SK-MEL-5 (cell line): ENCODE measurements around the gene RCSD1. TPM values are rescaled to one million over a fixed set of nuclear protein-coding genes. Genes with fewer than 3 reads are reported as not detected.

ENCODE experiments used
- DNase-seq: peaks from one replicate; pipeline ENCODE4 v3.0.0-alpha.2; 2016; ENCODE audit warnings: low read depth, low spot score
- in situ Hi-C: cut with HindIII; loops from 2 replicates; pipeline ENCODE4 v1.10.0; 2016; ENCODE audit warnings: low sequenced_read_pairs, high pct_unique_total_duplicates, low pct_unique_long_range_greater_than_20kb
- total RNA-seq: library from RNA; depleted of rRNA; stranded (reverse); fragments of >200 nt; shearing (Covaris generic); gene quantifications from 2 replicates; pipeline ENCODE4 v1.2.3, GENCODE V29; 2014

The RCSD1 gene
- total RNA-seq, 1 experiment from 2014 or later, result not detected

GRCh38 chr1:167674156-167674555, 44.1 kb downstream of the RCSD1 start:
- DNase-seq, result no peak
- in situ Hi-C loops, result no loop called here

- in situ Hi-C loops, result no loop called here
- DNase-seq, result no peak
Observed at GRCh38 chr1:167675440-167675839, 45.4 kb downstream of the RCSD1 start.

DNA sequence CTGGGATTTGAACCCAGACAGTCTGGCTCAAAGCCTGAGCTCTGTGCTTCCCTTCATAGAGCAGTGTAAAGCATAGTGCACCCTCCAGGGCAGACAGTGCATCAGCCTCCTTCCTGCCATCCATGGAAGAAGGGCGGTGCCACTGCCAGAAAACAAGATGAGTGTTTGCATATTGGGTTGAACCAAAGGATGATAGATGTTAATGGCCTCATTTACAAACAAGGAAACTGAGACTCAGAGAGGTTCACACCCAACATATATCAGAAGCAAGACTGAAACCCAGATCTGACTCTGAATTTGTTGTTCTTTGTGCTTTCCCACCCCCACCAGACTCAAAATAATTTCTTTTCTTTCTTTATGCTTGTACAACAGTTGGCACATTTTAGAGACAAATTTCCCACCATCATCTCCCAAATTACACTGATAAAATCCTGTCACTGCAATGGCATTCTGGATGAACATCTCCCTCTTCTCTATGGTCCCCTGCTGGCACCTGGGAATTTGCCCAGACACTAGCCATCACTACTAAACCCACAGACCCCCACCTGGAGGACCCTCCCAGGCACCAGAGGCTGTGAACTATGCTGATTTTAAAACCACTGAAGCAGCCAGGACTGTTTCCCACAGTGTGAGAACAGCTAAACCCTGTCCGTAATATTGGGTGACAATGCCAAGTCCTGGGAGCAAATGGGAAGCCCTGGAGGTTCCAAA, 46.3 kb downstream of the RCSD1 start:
- no peak for DNase-seq
- in situ Hi-C loops, result no loop called here

DNA sequence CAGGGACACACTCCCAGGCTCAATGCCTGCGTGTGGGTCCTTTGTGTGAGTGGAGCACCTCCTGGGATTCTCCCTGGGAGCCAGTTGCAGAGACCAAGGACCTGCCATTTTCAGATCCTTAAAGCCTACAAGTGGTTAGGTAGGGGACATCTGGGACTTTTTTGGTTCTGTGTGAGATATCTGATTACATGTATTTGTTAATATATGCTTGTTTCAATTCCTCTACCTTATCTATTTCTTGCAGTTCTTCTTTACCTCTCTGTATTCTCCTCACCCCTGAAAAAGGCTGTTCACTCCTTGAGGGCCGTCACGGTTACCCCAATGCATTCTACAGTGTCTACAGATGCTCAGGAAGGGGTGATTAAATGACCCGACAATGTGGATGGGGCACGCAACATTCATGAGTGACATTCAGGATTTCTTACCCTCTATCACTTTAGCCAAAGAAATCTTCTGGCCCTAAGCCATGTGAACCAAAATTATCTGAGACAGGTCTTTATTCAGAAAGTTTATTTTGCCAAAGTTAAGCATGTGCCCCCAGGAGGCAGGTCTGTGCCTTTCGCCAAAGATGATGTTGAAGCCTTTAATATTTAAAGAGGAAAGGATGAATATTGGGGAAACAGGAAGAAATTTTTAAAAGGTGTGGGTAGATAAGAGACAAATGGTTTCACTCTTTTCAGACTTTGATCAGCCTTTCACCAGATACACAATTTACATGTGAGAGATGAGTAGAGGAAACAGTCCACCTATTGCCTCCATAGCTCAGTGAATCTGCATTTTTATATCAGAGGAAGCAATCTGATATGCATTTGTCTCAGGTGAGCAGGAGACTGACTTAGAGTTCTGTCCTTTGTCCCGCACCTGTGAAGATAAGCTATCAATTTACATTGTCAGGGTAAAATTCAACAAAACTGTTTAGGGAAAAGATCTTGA, 47.1 kb downstream of the RCSD1 start:
- in situ Hi-C loops, result no loop called here
- no peak for DNase-seq

DNA sequence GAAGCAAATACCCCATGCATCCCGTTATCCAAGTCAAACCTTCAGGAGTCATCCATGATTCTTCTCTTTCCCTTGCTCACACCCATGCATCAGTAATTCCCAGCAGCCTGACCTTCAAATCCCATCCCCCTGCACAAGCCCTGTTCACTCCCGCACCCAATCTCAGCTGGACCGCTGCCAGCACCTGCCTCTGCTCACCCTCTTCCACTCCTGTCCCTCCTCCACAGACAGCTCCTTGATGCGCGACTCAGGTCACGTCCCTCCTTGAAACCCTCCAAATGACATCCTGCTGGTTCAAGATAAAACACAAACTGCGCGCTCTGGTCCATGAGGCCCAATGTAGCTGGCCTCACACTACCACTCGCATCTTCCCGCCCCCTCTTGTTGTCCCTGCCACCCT, 48.4 kb downstream of the RCSD1 start:
- DNase-seq, result no peak
- in situ Hi-C loops, result no loop called here

- in situ Hi-C loops, result no loop called here
- DNase-seq, result no peak
Observed at GRCh38 chr1:167678838-167679237, 48.8 kb downstream of the RCSD1 start.

GRCh38 chr1:167679714-167680113, 49.7 kb downstream of the RCSD1 start:
- in situ Hi-C loops, result no loop called here
- peak; percentile 22 for DNase-seq

GRCh38 chr1:167681024-167681423, 51.0 kb downstream of the RCSD1 start:
- in situ Hi-C loops, result no loop called here
- no peak for DNase-seq

GRCh38 chr1:167681451-167682098, 51.5 kb downstream of the RCSD1 start:
- in situ Hi-C loops, result no loop called here
- DNase-seq, result no peak

GRCh38 chr1:167683226-167683625, 53.2 kb downstream of the RCSD1 start:
- in situ Hi-C loops, result no loop called here

GRCh38 chr1:167683641-167684502, 53.8 kb downstream of the RCSD1 start:
- in situ Hi-C loops, result no loop called here
- no peak for DNase-seq

More at GRCh38 chr1:167683226-167683625, 53.2 kb downstream of the RCSD1 start:
- no peak for DNase-seq

DNA sequence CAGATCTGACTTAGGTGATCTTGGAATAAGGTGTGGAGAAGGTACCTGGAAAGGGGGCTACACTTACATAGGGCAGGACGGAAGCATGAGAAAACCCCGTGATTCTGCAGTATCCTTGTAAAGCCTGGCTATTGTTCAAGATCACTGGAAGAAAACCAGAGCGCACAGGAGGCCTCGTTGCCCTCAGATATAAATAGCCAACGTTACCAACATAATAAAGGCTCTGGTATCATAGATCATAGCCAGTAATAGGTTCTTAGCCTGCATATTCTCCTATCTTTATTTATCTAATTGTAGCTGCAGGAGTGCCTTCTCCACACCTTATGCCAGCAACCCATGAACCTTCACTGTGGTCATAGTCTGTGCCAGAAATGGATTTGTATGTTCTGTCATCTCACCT, 55.8 kb downstream of the RCSD1 start:
- in situ Hi-C loops, result no loop called here
- DNase-seq, result no peak

GRCh38 chr1:167687919-167688519, 58.0 kb downstream of the RCSD1 start:
- in situ Hi-C loops, result no loop called here
- peak; percentile 86 for DNase-seq

DNA sequence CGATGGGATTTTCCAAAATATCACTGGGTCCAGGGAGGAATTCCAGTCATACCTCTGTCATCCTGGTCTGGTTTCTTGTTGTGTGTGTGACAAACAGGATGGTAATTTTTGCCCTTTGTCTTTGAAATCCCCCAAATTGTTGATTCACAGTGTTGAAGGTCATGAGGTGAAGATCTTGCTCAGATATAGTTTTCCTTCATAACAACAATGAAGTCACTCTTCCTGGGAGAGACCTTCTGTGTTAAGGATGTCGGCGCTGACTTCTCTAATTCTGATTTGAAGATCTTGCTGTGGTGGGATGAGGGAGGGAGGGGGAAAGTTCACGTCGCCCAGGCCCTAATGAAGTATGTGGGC, 59.5 kb downstream of the RCSD1 start:
- in situ Hi-C loops, result no loop called here
- DNase-seq, result no peak

- no peak for DNase-seq
- in situ Hi-C loops, result no loop called here
Observed at GRCh38 chr1:167690053-167690452, 60.0 kb downstream of the RCSD1 start.

DNA sequence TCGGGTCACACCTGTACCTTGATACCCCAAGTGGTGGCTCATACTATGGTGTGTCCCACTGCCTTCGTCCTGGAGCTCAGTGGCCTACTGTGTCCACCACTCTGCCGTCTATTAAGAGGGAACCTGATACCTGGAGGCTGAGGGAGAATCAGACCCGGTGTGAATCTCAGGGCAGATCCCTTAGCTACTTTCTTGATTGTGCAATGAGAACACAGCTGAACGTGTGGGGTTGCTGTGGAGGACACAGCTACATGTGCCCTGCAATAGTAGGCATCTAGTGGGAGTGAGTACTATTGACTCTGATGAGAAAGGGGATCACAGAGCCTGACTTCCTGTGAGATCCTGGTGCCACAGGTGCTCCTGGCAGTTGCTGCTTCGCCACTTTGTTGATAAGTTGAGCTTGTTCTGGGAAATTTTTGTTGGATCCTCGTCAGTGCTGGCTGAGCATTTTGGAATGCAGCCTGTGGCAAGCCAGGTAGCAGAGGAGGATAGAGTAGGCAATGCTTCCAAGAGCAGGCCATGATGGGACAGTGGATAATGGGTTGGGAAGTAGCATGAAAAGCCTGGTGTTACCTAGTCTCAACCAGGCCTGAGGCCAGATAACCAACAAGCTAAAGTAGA, 63.5 kb downstream of the RCSD1 start:
- in situ Hi-C loops, result no loop called here
- DNase-seq, result no peak

GRCh38 chr1:167694691-167695090, 64.7 kb downstream of the RCSD1 start:
- in situ Hi-C loops, result no loop called here
- no peak for DNase-seq
